OCI-M1 (cell line): ENCODE results near the gene FLAD1.

Experiments used
- DNase-seq: peaks from one replicate; lab custom pipeline; 2025; lab: John Stamatoyannopoulos, UW

Gene FLAD1

DNA sequence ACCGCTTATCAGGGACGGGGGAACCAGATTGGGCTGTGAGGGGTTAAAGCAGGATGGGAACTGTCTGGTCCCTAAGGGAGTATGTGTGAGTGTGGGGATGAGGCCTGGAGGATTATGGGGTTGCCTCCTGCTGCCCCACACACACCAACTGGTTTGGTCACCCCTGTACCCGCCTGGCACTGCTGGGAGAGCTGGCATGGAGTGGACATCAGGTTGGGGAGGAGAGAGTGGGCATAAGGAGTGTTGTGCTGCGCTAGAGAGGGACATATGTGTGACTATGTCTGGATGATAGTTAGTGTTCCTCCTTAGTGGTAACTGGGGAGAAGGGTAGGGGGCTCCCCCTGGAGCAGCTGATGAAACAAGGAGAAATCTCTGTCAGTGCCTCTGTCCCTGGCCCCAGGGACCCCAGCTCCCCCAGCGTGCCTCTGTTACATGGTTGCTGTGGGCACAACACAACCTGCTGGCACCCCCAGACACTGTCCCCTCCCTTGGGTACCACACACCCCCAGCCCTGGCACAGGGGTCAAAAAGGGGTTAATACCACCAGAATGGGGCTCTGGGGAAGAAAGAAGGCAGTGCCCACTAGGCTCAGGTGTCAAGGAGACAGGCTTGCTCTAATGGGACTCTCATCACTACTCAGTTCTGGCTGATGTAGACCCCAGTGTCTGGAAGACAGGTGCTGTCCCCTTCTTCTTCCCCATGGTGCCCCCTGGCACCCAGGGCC is 21.4 kb downstream of the FLAD1 start:
- peak; percentile 66 for DNase-seq

DNA sequence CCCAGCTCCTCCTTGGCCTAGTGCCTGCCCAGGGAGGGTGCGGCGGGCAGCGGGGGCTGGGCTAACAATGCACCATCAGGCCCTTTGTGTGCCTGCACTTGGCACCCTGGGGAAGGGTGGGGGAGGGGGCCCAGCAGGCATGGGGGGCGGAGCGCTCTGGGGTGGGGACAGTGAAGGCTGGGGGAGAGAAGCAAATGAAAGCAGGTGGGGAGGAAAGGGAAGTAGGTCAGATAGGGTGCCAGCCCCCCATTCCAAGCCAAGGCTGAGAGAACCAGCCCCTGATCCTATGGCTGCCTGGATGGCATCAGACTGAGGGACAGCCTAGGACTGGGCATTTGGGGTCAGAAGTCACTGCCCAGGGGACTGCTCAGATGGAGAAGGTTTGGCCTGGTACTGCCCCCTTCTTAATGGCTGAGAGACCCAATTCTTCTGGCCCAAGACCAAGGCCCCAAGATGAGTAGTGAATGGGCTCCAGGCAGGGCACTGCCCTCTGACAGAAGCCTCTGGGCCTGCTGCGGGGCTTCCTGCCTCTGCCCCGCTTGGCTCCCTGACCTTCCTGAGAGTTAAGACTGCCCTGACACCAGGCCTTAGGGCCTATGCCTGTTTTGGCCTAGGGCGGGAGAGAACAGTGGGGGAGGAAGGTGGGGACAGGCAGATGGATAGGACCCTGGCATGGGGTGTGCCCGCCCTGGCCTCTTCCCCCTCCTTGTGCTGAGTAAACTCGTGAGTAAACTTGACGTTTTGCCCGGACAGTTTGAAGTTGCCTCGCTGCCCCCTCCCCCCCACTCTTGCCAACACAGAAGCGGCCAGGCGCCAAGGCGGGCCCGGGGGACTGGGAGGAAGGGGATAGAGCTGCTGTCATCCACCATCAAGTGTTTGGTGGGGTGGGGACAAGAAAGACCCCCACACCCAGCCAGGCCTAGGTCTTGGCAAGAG is 22.2 kb downstream of the FLAD1 start:
- no peak for DNase-seq

GRCh38 chr1:155006601-155007101 is 23.5 kb downstream of the FLAD1 start:
- peak; percentile 58 for DNase-seq

- no peak for DNase-seq
These were observed 24.2 kb downstream of the FLAD1 start for GRCh38 chr1:155007251-155007828.

DNA sequence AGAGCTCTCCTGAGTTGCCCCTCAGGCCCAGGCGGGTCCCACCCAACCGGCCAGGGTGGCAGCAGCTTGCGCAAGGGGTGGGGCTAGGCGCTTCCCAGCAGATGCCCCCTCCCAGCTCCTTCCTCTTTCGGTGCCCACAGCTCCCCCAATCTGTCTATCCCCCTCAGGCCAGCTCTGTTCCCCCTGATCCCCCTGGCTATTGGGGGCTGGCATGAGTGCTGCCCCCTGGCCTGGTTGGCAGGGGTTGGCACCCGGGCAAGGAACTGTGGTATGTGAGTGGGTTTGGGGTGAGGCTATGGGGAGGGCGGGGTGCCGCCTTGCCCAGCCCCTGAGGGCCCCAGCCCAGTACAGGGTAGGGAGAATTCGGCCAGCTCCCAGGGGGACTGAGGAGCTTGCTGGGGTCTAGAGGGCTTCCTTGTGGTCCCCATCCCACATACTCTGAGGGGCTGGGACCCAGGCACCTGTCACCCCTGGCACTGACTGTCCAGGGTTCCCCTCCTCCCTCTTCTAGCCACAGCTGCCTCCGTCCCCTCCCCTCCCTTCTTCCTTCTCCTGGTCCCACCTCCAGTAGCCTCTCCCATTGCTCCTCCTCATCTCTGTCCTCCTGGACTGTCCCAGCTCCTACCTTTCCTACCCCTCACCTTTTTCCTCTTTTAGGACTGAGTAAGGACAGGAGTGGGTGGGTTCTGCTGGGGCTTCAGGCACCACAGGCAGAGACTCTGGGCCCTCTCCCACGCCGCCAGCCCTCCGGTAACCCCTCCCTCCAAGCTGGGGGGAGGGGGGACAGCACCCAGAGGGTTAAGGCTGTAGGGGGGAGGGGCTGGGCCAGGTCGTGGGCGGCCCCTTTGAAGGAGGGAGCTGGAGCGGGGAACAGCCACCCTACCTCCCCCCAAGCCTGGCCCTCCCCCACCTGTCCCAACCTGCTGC is 25.1 kb downstream of the FLAD1 start:
- DNase-seq: no peak

DNA sequence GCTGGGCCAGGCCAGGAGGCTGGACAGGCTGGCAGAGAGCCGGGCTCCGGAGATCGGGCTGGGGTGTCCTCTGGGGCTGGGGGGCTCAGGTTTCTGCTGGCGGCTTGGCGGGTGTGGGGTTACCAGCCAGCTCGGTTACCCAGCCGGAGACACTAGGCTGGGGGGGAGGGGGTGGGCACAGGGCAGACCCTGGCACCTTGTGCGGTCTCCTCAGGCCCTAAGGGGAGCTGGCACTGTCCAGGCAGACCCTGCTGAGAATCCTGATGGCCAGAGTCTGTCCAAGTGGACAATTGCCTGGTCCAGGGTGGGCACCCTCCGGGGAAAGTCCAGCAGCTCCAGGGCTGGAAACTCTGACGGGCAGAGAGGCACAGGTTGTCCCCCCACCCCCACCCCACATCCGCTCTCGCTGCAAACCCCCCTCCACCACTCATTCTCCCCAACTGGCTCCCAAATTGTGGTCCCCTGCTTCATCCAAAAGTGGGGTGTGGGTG is 26.1 kb downstream of the FLAD1 start:
- no peak for DNase-seq

DNA sequence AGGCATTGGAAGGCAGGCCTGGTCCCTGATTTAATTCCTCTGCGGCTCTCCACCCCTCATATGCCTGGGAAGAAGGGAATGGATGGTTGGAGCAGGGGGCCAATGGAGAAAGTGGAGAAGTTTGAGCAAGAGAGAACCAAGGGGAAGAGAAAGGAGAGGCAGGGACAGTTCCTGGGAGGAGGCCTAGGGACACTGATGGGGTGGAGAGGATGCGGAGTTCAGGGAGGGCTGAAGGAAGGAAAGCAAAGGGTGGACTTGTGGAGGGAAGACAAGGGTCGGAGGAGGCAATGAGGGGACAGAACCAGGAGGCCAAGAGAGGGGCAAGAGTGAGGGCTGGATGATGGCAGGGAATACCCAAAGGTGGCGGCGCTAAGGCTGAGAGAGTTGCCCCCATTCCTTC is 26.6 kb downstream of the FLAD1 start:
- no peak for DNase-seq

DNA sequence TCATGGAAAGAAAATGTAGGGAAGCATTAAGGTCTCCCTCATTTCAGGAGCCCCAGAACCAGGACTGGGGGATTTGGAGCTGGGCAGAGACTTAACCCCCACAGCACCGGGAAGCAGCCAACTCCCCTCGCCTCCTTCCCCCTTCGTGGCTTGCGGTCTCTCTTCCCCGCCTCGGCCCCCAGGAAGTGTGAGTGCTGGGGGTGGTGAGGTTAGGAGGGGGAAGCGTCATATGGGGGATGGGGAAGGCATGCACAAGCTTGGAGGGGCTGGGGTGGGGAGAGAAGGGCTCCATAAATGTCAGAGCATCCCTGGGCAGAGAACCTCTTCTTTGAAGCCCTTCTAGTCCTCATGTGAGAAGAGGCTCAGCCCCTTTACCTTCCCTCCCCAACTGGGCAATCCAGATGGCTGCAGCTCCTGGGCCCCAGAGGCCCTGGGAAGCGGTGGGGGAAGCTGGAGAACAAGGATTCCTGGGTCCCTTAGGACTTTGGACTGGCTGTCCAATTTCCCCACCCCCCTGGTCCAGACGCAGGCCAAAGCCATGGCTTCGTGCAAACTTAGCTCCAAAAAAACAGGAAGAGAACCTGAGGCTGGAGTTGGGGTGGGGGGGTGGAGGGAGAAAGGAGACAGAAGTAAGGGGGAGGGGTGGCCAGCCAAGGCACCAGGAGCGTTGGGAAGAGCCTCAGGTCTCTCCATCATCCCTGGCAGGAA is 27.2 kb downstream of the FLAD1 start:
- peak; percentile 42 for DNase-seq

- no peak for DNase-seq
These were observed 27.9 kb downstream of the FLAD1 start for GRCh38 chr1:155011004-155011416.

GRCh38 chr1:155011437-155012025 is 28.4 kb downstream of the FLAD1 start:
- DNase-seq: no peak

DNA sequence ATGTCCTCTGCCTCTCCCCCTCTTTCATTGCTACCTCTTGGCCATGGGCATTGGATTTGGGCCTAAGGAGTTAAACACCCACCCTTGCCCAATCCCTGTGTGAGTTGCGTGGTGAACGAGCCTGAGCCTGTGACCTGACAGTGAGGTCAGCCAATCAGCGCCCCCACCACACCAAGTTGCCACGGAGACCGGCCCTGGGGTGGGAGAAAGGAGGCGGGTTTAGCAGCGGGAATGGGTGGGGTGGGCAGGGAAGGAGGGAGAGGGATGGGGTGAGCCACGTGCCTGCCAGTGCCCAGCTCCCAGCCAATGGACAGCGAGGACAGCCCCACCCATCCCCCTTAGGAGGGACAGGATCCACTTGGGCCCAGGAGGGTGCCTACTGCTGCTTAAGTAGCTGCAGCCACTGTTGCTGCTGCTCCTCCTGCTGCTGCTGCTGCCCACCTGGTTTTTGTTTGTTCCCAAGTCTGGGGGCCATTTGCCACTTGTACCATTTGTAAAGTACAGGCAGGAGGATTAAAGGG is 28.9 kb downstream of the FLAD1 start:
- peak; percentile 80 for DNase-seq

- peak; percentile 71 for DNase-seq
These were observed 29.8 kb downstream of the FLAD1 start for GRCh38 chr1:155012776-155013602.

DNA sequence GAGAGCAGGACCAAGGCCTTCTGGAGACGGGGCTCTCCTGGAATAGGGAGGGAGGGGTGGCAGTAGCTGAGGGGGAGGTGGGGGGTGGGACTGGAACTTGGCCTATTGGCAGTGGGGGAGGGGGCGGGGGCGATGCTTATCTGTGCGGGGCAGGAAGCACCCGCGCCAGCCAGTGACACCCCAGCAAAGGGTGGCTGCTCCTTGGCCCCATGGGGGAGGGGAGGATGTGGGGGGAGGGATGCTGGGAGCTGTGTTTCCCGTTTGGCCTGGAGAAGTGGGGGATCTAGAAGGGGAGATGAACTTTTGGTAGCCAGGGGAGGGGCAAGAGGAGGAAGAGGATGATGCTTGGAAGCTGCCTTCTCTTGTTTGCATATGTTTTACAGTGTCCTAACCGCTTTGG is 30.5 kb downstream of the FLAD1 start:
- peak; percentile 59 for DNase-seq

- no peak for DNase-seq
These were observed 31.8 kb downstream of the FLAD1 start for GRCh38 chr1:155014709-155015508.

DNA sequence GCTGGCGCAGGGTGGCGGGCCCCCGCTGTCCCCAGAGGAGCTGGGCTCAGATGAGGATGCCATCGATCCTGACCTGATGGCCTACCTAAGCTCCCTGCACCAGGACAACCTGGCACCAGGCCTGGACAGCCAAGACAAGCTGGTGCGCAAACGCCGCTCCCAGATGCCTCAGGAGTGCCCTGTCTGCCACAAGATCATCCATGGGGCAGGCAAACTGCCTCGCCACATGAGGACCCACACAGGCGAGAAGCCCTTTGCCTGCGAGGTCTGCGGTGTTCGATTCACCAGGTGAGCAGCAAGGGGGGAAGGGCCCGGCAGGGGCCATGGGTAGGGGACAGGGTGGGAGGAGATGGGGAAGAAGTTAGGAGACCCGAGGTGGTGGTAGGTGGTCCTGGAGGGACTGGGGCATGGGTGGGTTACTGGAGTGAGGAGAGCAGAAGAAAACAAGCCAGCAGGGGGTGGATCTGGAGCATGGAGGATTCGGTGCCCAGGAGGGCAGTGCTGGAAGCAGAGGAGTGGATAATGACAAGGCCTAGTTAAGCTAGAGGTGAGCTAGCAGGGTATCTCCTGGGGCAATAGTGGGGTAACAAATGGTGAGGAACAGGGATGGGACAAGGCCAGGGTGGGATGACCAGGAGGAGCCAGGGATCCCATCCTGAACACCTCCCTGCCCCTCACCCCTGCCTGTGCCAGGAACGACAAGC is 32.5 kb downstream of the FLAD1 start:
- no peak for DNase-seq

- DNase-seq: no peak
These were observed 33.2 kb downstream of the FLAD1 start for GRCh38 chr1:155016231-155016831.
